ENCODE data around the gene SH3BGRL2. TPM values are rescaled to one million over a fixed set of nuclear protein-coding genes. Genes with fewer than 3 reads are reported as not detected.

The SH3BGRL2 gene
- total RNA-seq, 1 experiment from 2014 or later, result 11.8 TPM

- Histone ChIP-seq H3K4me1 (ENCODE audit: insufficient read depth, low read length) (peaks cover 2% of the 10 kb centered on the region; the same call in 1 of the 2 replicates), H2AFZ (ENCODE audit: low read length) (no peak overlapping the region), H4K20me1 (ENCODE audit: control insufficient read depth, insufficient read depth, insufficient read length) (no peaks in the 10 kb centered on the region), H3K23ac (ENCODE audit: insufficient read length, low read depth, low read length) (no peak overlapping the region), H4K5ac (ENCODE audit: insufficient read length, low read depth, low read length) (no peak overlapping the region), H3K79me2 (ENCODE audit: insufficient read depth, low read length) (no peaks in the 10 kb centered on the region), H3K79me1 (ENCODE audit: insufficient read depth, low read depth, low read length, poor library complexity, severe bottlenecking) (no peaks in the 10 kb centered on the region), H2BK20ac (ENCODE audit: low read depth, low read length, poor library complexity, severe bottlenecking) (no peak overlapping the region), H3K14ac (ENCODE audit: insufficient read depth, low read length) (no peak overlapping the region), H3T11ph (ENCODE audit: low read length) (no peak overlapping the region), H4K91ac (ENCODE audit: insufficient read length, low read depth, low read length) (no peak overlapping the region), H3K23me2 (ENCODE audit: insufficient read length, low read depth, low read length, poor library complexity, severe bottlenecking) (peaks cover 5% of the 10 kb centered on the region), H2AK5ac (ENCODE audit: insufficient read length, low read length) (no peak overlapping the region), H4K8ac (replicated peaks; ENCODE audit: insufficient read length, low read depth, low read length) (no peak overlapping the region), H2BK120ac (ENCODE audit: low read depth, low read length, poor library complexity, severe bottlenecking) (no peak overlapping the region), H3K27me3 (ENCODE audit: insufficient read depth, low read length) (no peaks in the 10 kb centered on the region; the same call in 1 of the 2 replicates), H3K56ac (ENCODE audit: insufficient read length, low read depth, low read length) (no peak overlapping the region), H3K9me3 (ENCODE audit: control insufficient read depth, low read depth, low read length) (no peaks in the 10 kb centered on the region), H3K4ac (ENCODE audit: low read depth, low read length) (no peak overlapping the region), H2BK5ac (ENCODE audit: insufficient read length, low read length) (no peak overlapping the region), H3K18ac (ENCODE audit: insufficient read length, low read depth, low read length) (peak overlapping the region; percentile 43), H2BK12ac (ENCODE audit: insufficient read length, low read depth, low read length) (no peak overlapping the region), H3K4me2 (ENCODE audit: insufficient read depth, insufficient read length, low read length) (peak overlapping the region; percentile 87), H3K27ac (ENCODE audit: insufficient read length, low read depth, low read length) (no peak overlapping the region), H3K9ac (ENCODE audit: extremely low read depth, insufficient read length, low read length) (peak overlapping the region; percentile 46), H2BK15ac (ENCODE audit: low read depth, low read length) (no peak overlapping the region)
- no peak for DNase-seq
- Mint-ChIP-seq H3K9me3 (no peaks in the 10 kb centered on the region), H3K4me3 (peak overlapping the region; percentile 84 to 96), H3K27me3 (ENCODE audit: low read depth) (peaks cover 16% of the 10 kb centered on the region), H3K36me3 (ENCODE audit: insufficient read depth in 1 of 3, low read depth in 3 of 3) (no peaks in the 10 kb centered on the region; a peak in 1 of 7 replicates), H3K4me1 (peaks cover 19 to 29% of the 10 kb centered on the region in 2 experiments), H3K27ac (peak overlapping the region in 2 of 3 experiments; percentile 7 to 82; a peak in 5 of 7 replicates)
- TF ChIP-seq CTCF (conservative IDR thresholded peaks at IDR 0.05), result no peak
- no CpG with 5 or more reads among the region's 12 CpGs for WGBS (ENCODE audit: extremely low coverage, insufficient read length, low lambda C conversion rate)
Measured at GRCh38 chr6:79631693-79632172, 604 bp downstream of the SH3BGRL2 start.

All from H9 (cell line).